Measurements from ENCODE around the gene FOXJ3.

GRCh38 chr1:42279055-42279454 is 56.0 kb downstream of the FOXJ3 start:
- TF ChIP-seq CTCF (IDR thresholded peaks at IDR 0.05) (no peak), EZH2 (IDR thresholded peaks at IDR 0.05; ENCODE audit: borderline replicate concordance, insufficient read depth, low read depth, low read length, poor library complexity, severe bottlenecking) (no peak)
